Left lung (tissue), 10 donors: ENCODE measurements around the gene SEPTIN6. TPM values are rescaled to one million over a fixed set of nuclear protein-coding genes. Genes with fewer than 3 reads are reported as not detected.

Source experiments
- ATAC-seq: fragments of 200-7000 bp; cut with Tn5 transposase; one replicate; pipeline ENCODE4 v1.9.1; 2020; ENCODE audit warnings: moderate library complexity
- DNase-seq, 4 donors: peaks; one replicate each; pipeline ENCODE4 v3.0.0-alpha.2; 2013 to 2020
- H3K27ac ChIP-seq, 2 donors: fragments of 200-600 bp; sonication (generic) in 1 of 2; one replicate each; pipeline versions ENCODE4 v1.5.0 to v1.8.0; 2020 to 2021
- H3K27me3 ChIP-seq, 2 donors: fragments of 200-600 bp; sonication (generic) in 1 of 2; one replicate each; pipeline versions ENCODE4 v1.5.0 to v1.8.0; 2020 to 2021
- H3K36me3 ChIP-seq, 2 donors: fragments of 200-600 bp; sonication (generic) in 1 of 2; one replicate each; pipeline versions ENCODE4 v1.5.0 to v1.8.0; 2020 to 2021
- H3K4me1 ChIP-seq, 2 donors: fragments of 200-600 bp; one replicate each; pipeline ENCODE4 v1.8.0; 2021
- H3K4me3 ChIP-seq, 2 donors: fragments of 200-600 bp; sonication (generic) in 1 of 2; one replicate each; pipeline versions ENCODE4 v1.5.0 to v1.8.0; 2020 to 2021; ENCODE audit warnings: mild to moderate bottlenecking in 1 of 2
- H3K9me3 ChIP-seq, 2 donors: fragments of 200-600 bp; sonication (generic) in 1 of 2; one replicate each; pipeline versions ENCODE4 v1.5.0 to v1.8.0; 2020 to 2021
- intact Hi-C, 2 donors: fragments of 100-400 bp; cut with DNase I; formaldehyde crosslinking; loops; one replicate each; pipeline versions ENCODE4 v1.11.2 to v1.14.2; 2022
- polyA plus RNA-seq, 6 donors: library from polyadenylated mRNA; unstranded; fragments of 120-200 nt; gene quantifications; one replicate each; pipeline ENCODE4 v1.2.1, GENCODE V29; 2013; ENCODE audit not compliant: insufficient read length in 6 of 6
- total RNA-seq, 2 donors: library from RNA; stranded (reverse); fragmentation: NEBNext Ultra II Directional; extraction: Animal tissue kit (Norgen Biotek cat#: 25700); gene quantifications; one replicate each; pipeline ENCODE4 v1.2.1, GENCODE V29; 2021
- TF ChIP-seq, protein P1 (sequence below), 2 donors: fragments of 200-600 bp; sonication (generic) in 1 of 2; IDR thresholded peaks; one replicate each; pipeline versions ENCODE4 v1.5.0 to v1.8.0; 2021; ENCODE audit warnings: antibody characterized with exemption in 2 of 2
- donor health status: DM: no; HTN: yes; CAD: no.
- donor health status: DM: no; HTN: no; CAD: no.

SEPTIN6 gene
- total and polyA plus RNA-seq, 8 donors: 19.1 to 43.1 (median 33.6) TPM

GRCh38 chrX:119721487-119721886 is 28.5 kb upstream of the SEPTIN6 start:
- ATAC-seq (no peak), DNase-seq (no peak)
- TF ChIP-seq, protein P1, sequence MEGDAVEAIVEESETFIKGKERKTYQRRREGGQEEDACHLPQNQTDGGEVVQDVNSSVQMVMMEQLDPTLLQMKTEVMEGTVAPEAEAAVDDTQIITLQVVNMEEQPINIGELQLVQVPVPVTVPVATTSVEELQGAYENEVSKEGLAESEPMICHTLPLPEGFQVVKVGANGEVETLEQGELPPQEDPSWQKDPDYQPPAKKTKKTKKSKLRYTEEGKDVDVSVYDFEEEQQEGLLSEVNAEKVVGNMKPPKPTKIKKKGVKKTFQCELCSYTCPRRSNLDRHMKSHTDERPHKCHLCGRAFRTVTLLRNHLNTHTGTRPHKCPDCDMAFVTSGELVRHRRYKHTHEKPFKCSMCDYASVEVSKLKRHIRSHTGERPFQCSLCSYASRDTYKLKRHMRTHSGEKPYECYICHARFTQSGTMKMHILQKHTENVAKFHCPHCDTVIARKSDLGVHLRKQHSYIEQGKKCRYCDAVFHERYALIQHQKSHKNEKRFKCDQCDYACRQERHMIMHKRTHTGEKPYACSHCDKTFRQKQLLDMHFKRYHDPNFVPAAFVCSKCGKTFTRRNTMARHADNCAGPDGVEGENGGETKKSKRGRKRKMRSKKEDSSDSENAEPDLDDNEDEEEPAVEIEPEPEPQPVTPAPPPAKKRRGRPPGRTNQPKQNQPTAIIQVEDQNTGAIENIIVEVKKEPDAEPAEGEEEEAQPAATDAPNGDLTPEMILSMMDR (IDR thresholded peaks at IDR 0.05): no peak
- no peaks in the 10 kb centered on the region for H3K36me3 ChIP-seq
- H3K27me3 ChIP-seq: no peaks in the 10 kb centered on the region
- no peaks in the 10 kb centered on the region for H3K4me1 ChIP-seq
- no peak overlapping the region for H3K4me3 ChIP-seq
- H3K9me3 ChIP-seq: no peaks in the 10 kb centered on the region
- intact Hi-C loops: no loop called here
- H3K27ac ChIP-seq: no peak overlapping the region

- TF ChIP-seq, protein P1 (IDR thresholded peaks at IDR 0.05): no peak
- no peaks in the 10 kb centered on the region for H3K27me3 ChIP-seq
- H3K36me3 ChIP-seq: no peaks in the 10 kb centered on the region
- no peaks in the 10 kb centered on the region for H3K4me1 ChIP-seq
- intact Hi-C loops: no loop called here
- ATAC-seq: no peak
- H3K9me3 ChIP-seq: no peaks in the 10 kb centered on the region
- DNase-seq: no peak
- no peak overlapping the region for H3K27ac ChIP-seq
- H3K4me3 ChIP-seq: no peak overlapping the region
Observed at GRCh38 chrX:119709630-119710029, 16.7 kb upstream of the SEPTIN6 start.

DNA sequence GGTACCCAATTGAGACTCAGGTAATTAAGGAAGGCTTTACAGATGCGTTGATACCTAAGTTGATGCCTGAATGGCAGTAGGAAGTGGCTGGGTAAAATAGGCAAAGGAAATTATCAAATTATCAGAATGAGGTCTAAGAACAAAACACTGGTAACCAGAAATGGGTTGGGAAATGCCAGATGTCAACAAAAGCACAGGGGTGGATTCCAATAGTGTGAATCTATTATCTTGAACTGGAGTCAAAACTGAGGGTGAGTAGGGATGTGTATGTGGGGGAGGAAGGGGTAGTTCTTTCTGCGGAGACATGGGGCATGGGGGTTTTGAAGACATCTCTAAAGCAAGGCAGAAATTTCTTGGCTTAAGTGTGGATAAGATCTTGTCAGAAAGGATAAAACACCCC is 16.0 kb upstream of the SEPTIN6 start:
- DNase-seq (no peak), ATAC-seq (no peak)
- no peak overlapping the region for H3K4me3 ChIP-seq
- intact Hi-C loops: no loop called here
- no peaks in the 10 kb centered on the region for H3K36me3 ChIP-seq
- no peaks in the 10 kb centered on the region for H3K9me3 ChIP-seq
- no peaks in the 10 kb centered on the region for H3K27me3 ChIP-seq
- H3K27ac ChIP-seq: no peak overlapping the region
- H3K4me1 ChIP-seq: no peaks in the 10 kb centered on the region
- TF ChIP-seq, protein P1 (IDR thresholded peaks at IDR 0.05): no peak

GRCh38 chrX:119706616-119707015 is 13.6 kb upstream of the SEPTIN6 start:
- H3K9me3 ChIP-seq: no peaks in the 10 kb centered on the region
- H3K36me3 ChIP-seq: no peaks in the 10 kb centered on the region
- H3K4me1 ChIP-seq: no peaks in the 10 kb centered on the region
- ATAC-seq (no peak), DNase-seq (no peak)
- H3K4me3 ChIP-seq: no peak overlapping the region
- no peak overlapping the region for H3K27ac ChIP-seq
- intact Hi-C loops: no loop called here
- TF ChIP-seq, protein P1 (IDR thresholded peaks at IDR 0.05): no peak
- H3K27me3 ChIP-seq: no peaks in the 10 kb centered on the region

DNA sequence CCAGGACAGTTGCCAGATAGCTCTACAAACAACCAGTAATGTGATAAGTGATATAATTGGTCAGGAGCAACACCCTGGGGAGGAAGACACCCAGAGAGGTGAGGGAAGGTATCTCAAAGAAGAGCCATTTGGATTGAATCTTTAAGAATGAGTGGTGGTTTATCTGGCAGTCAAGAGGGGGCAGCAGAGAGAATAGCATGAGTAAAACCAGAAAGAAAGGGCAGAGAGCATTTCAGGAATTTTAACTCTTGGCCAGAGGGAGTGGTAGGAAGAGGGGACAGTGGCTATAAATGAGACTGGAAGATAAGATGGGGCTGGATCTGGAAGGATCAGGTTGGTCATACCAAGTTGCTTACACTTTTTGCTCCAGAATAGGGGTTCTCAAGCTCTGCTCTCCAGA is 5.9 kb upstream of the SEPTIN6 start:
- Histone ChIP-seq H3K27me3 (no peaks in the 10 kb centered on the region), H3K36me3 (no peaks in the 10 kb centered on the region), H3K9me3 (no peaks in the 10 kb centered on the region), H3K27ac (no peak overlapping the region), H3K4me3 (no peak overlapping the region), H3K4me1 (no peaks in the 10 kb centered on the region)
- intact Hi-C loops: no loop called here
- ATAC-seq (peak; percentile 75), DNase-seq (peak in 1 of 4 donors; percentile 59)
- TF ChIP-seq, protein P1 (IDR thresholded peaks at IDR 0.05): peak; percentile 31 to 49
